ENCODE data around the gene MRPL40. TPM values are rescaled to one million over a fixed set of nuclear protein-coding genes. Genes with fewer than 3 reads are reported as not detected.

The MRPL40 gene
- total and polyA plus RNA-seq, 10 of the 15 experiments (the other 5 are each of a cell fraction or from before 2014, with no cell fraction given) = 41.2 to 207 (median 69.1) TPM

DNA sequence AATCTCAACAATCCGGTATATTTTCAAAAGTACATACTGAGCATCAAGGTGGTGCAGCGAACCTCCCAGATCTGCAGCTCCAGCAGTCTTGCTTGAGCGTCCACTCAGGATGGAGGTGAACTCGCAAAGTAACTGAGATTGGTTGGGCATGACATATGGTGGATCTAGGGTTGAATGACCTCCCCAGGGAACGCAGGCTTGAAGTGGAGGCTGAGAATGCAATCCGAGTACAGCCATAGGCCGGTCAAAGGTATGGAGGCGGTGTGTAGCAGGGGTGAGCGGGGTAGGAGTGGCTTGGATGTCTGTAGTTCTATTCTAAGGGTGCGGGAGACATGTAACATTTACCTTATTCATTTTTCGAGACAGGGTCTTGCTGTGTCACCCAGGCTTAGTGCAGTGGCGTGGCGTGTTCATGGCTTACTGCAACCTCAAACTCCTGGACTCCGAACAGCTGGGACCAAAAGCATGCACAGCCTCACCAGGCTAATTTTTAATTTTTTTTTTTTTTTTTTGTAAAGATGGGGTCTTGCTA, 15.8 kb downstream of the MRPL40 start:
- Histone ChIP-seq H3K27me3 (replicated peaks in 1 of 2; ENCODE audit: control insufficient read depth in 2 of 2, insufficient read depth in 2 of 2, low read length in 1 of 2) (no peaks in the 10 kb centered on the region), H3K79me2 (ENCODE audit: control insufficient read depth, insufficient read depth, low read length) (peaks cover 28% of the 10 kb centered on the region), H3K36me3 (ENCODE audit: control insufficient read depth in 2 of 2, insufficient read depth in 2 of 2, low read length in 1 of 2) (peaks cover 8 to 26% of the 10 kb centered on the region in 2 experiments; a peak in 3 of 4 replicates), H2AFZ (ENCODE audit: control insufficient read depth, low read depth, low read length) (peak overlapping the region; percentile 94), H3K4me2 (ENCODE audit: control insufficient read depth, insufficient read depth) (peak overlapping the region; percentile 95), H3K4me1 (ENCODE audit: control insufficient read depth, insufficient read depth, low read length) (peaks cover 17% of the 10 kb centered on the region), H3K27ac (ENCODE audit: control insufficient read depth, insufficient read depth) (peak overlapping the region; percentile 85), H3K9ac (ENCODE audit: control insufficient read depth, insufficient read depth, low read length) (peak overlapping the region; percentile 82), H3K4me3 (peak overlapping the region; percentile 95), H4K20me1 (ENCODE audit: control insufficient read depth, insufficient read depth) (no peaks in the 10 kb centered on the region), H3K9me3 (replicated peaks; ENCODE audit: control insufficient read depth, insufficient read depth, low read length) (no peaks in the 10 kb centered on the region)
- CTCF ChIA-PET = interaction anchor here (2.5 kb wide), 1 partner anchor 14 kb away, joined by 9 read pairs; no protein-coding TSS in a partner anchor
- FAIRE-seq = peak; percentile 44
- no peak for DNase-seq (ENCODE audit: low read depth, low spot score)
- intact Hi-C loops (cut with micrococcal nuclease; ENCODE audit: unreplicated experiment) (loop anchor here (2.0 to 5.0 kb wide), 2 partner anchors 31 to 271 kb away; partner anchors contain the start of genes CDC45, SLC25A1 and UFD1), in situ Hi-C loops (cut with MboI) (loop anchor here (25.0 kb wide), 1 partner anchor 1811 kb away; the partner anchor contains the start of genes ATP6V1E1 and BCL2L13)
- WGBS (ENCODE audit: insufficient coverage, insufficient replicate concordance, low lambda C conversion rate, missing lambda C conversion rate) = 3% methylated on average over 14 of the region's 14 CpGs
- SMC1A ChIA-PET (ENCODE audit: uncharacterized antibody, unreplicated experiment) = interaction anchor here (1.3 kb wide), 1 partner anchor 29 kb away, joined by 6 read pairs; no protein-coding TSS in a partner anchor
- TF ChIP-seq NBN (IDR thresholded peaks at IDR 0.05) (0 out of 2 replicates have a peak, but pooled peaks have one; percentile 40), ZBED1 (IDR thresholded peaks at IDR 0.05; ENCODE audit: borderline replicate concordance) (no peak), POLR2AphosphoS5 (IDR thresholded peaks at IDR 0.05; ENCODE audit: low read length) (peak; percentile 59; the same call in 1 of the 2 replicates), PAX5 (IDR thresholded peaks at IDR 0.05; ENCODE audit: borderline replicate concordance, low read depth, low read length) (no peak), ZZZ3 (IDR thresholded peaks at IDR 0.05; ENCODE audit: control insufficient read depth, insufficient read length, low read depth) (no peak), CHD1 (IDR thresholded peaks at IDR 0.05; ENCODE audit: low read depth, low read length) (0 out of 2 replicates have a peak, but pooled peaks have one; percentile 68), MEF2B (IDR thresholded peaks at IDR 0.05; ENCODE audit: partially characterized antibody, poor library complexity, severe bottlenecking) (peak; percentile 85), RUNX3 (IDR thresholded peaks at IDR 0.05; ENCODE audit: low read length) (0 out of 2 replicates have a peak, but pooled peaks have one; percentile 11), SMARCA5 (IDR thresholded peaks at IDR 0.05) (peak; percentile 11; the same call in 1 of the 2 replicates), E2F4 (IDR thresholded peaks at IDR 0.05; ENCODE audit: low read depth, low read length) (peak; percentile 14; the same call in 1 of the 2 replicates), HDGF (IDR thresholded peaks at IDR 0.05) (0 out of 2 replicates have a peak, but pooled peaks have one; percentile 34)
- TF ChIP-seq, protein P1, sequence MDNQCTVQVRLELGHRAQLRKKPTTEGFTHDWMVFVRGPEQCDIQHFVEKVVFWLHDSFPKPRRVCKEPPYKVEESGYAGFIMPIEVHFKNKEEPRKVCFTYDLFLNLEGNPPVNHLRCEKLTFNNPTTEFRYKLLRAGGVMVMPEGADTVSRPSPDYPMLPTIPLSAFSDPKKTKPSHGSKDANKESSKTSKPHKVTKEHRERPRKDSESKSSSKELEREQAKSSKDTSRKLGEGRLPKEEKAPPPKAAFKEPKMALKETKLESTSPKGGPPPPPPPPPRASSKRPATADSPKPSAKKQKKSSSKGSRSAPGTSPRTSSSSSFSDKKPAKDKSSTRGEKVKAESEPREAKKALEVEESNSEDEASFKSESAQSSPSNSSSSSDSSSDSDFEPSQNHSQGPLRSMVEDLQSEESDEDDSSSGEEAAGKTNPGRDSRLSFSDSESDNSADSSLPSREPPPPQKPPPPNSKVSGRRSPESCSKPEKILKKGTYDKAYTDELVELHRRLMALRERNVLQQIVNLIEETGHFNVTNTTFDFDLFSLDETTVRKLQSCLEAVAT (IDR thresholded peaks at IDR 0.05) = 0 out of 2 replicates have a peak, but pooled peaks have one; percentile 38
- peak; percentile 82 for ATAC-seq
- TSS peak; percentile 88 for BruUV-seq (replicated peaks)
- RAD21 ChIA-PET (ENCODE audit: unreplicated experiment) = interaction anchor here (1.1 to 1.7 kb wide), 3 partner anchors 16 to 270 kb away, joined by 4 read pairs; partner anchors contain the start of genes HIRA, MRPL40 and SLC25A1
- POLR2A ChIA-PET = interaction anchor here (0.6 to 1.8 kb wide), 4 partner anchors 16 to 84 kb away, joined by 3 to 5 read pairs (median 4); partner anchors contain the start of genes CDC45 and MRPL40
